Measurements from ENCODE around the gene HNRNPAB.

DNA sequence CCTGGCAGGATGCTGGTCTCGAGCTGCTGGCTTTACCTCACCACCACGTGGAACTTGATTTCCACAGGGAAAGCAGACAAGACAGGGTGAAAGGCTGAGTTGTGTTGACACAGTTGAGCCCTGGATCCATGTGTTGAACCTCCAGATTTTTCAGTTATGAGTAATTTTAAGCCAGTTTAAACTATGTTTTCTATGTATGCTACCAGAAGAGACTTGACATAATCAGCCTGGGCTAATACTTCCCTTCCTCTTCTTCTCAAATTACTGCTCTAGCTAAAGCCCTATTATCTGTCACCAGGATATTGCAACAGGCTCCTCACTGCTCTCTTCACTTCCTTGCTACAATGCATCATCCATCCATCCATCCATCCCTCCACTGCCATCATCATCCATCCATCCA, 40.2 kb downstream of the HNRNPAB start:
- TF ChIP-seq, protein P1, sequence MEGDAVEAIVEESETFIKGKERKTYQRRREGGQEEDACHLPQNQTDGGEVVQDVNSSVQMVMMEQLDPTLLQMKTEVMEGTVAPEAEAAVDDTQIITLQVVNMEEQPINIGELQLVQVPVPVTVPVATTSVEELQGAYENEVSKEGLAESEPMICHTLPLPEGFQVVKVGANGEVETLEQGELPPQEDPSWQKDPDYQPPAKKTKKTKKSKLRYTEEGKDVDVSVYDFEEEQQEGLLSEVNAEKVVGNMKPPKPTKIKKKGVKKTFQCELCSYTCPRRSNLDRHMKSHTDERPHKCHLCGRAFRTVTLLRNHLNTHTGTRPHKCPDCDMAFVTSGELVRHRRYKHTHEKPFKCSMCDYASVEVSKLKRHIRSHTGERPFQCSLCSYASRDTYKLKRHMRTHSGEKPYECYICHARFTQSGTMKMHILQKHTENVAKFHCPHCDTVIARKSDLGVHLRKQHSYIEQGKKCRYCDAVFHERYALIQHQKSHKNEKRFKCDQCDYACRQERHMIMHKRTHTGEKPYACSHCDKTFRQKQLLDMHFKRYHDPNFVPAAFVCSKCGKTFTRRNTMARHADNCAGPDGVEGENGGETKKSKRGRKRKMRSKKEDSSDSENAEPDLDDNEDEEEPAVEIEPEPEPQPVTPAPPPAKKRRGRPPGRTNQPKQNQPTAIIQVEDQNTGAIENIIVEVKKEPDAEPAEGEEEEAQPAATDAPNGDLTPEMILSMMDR (IDR thresholded peaks at IDR 0.05; ENCODE audit: extremely low read depth in 1 of 2, insufficient read depth in 1 of 2, low read depth in 1 of 2, low read length in 2 of 2) = no peak
- TF ChIP-seq FOS (IDR thresholded peaks at IDR 0.05; ENCODE audit: borderline replicate concordance, insufficient read depth, low read length) (no peak), EZH2 (IDR thresholded peaks at IDR 0.05; ENCODE audit: borderline replicate concordance, low read depth, low read length, severe bottlenecking) (no peak), POLR2AphosphoS5 (IDR thresholded peaks at IDR 0.05; ENCODE audit: insufficient read depth, low read depth, low read length) (no peak), MYC (IDR thresholded peaks at IDR 0.05; ENCODE audit: low read depth, low read length) (no peak)
- TF ChIP-seq, protein P2, sequence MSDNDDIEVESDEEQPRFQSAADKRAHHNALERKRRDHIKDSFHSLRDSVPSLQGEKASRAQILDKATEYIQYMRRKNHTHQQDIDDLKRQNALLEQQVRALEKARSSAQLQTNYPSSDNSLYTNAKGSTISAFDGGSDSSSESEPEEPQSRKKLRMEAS (IDR thresholded peaks at IDR 0.05; ENCODE audit: insufficient read depth, insufficient read length) = no peak
